Activated naive CD4-positive, alpha-beta T cell treated with anti-CD3 and anti-CD28 coated beads, Interleukin-2, amount 50 U/mL, for 72 hours (primary cell): Measurements from ENCODE around the gene ISOC1. TPM values are rescaled to one million over a fixed set of nuclear protein-coding genes. Genes with fewer than 3 reads are reported as not detected.

Experiments
- ATAC-seq, 2 donors: fragments of 150-1000 bp; cut with Tn5 transposase; 2 replicates each; pipeline ENCODE4 v1.10.0; 2021; ENCODE audit warnings: mild to moderate bottlenecking in 2 of 2, moderate library complexity in 2 of 2
- DNase-seq, 2 donors: peaks; one replicate each; pipeline ENCODE4 v3.0.0; 2021 to 2022; ENCODE audit warnings: low spot score in 2 of 2
- H3K27ac Mint-ChIP-seq, 2 donors: one replicate each; pipeline ENCODE4 v1.8.0; 2022; ENCODE audit warnings: mild to moderate bottlenecking in 2 of 2, mixed read lengths in 2 of 2
- H3K36me3 Mint-ChIP-seq, 2 donors: one replicate each; pipeline ENCODE4 v1.8.0; 2022; ENCODE audit warnings: mixed read lengths in 2 of 2
- H3K9me3 Mint-ChIP-seq, 2 donors: one replicate each; pipeline ENCODE4 v1.8.0; 2022; ENCODE audit warnings: mixed read lengths in 2 of 2
- total RNA-seq, 2 donors: library from RNA; stranded (reverse); gene quantifications; one replicate each; pipeline ENCODE4 v1.2.3, GENCODE V29; 2022

The ISOC1 gene
- total RNA-seq, 2 donors from 2014 or later = 18.5 to 24.0 TPM

DNA sequence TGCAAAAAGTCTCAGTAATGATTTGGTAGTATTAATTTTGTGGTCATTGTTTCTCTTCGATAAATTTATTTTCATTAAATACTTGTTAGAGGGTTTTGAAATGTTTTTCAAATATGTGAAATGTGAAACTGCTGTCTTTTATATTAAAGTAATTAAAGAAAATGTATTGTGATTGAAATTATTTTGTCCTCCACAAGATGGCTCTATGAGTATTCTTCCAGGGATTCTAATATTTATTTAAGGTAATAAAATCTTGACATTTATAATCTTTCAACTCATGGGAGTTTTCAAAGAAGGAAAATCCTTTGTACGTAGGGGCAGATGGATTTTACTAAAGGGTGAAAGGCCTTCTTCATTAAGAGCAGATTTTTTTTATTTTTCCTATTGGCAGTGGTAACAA, 19.3 kb downstream of the ISOC1 start:
- Mint-ChIP-seq H3K27ac (no peak overlapping the region), H3K36me3 (peaks cover 6 to 20% of the 10 kb centered on the region in 2 donors), H3K9me3 (no peaks in the 10 kb centered on the region)
- ATAC-seq = no peak
- DNase-seq = no peak

DNA sequence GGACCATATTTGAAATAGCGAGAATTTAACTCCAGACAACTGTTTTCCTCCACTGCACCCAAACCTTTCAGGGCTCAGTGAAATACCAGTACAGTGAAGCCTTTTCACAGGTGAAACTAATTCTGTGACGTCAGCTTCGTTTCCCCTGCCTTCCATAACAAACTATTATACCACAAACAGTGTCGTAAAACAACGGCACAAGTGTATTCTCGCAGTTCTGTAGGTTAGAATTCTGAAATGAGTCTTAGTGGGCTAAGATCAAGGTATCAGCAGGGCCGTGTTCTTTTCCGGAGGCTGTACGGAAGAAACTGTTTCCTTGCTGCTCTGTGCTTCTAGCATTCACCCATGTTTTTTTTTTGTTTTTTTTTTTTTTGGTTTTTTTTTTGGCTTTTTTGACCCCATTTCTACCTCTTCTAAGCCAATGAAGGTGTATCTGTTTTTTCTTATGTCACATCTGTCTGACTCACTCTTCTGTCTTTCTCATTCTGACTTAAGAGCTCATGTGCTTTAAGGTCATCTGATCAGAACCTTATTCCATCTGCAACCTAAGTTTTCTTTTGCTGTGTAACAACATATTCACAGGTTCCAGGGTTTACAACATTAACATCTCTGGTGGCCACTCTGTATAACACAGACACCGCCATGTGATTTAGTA, 20.1 kb downstream of the ISOC1 start:
- Mint-ChIP-seq H3K27ac (no peak overlapping the region), H3K36me3 (peaks cover 0 to 12% of the 10 kb centered on the region in 2 donors), H3K9me3 (no peaks in the 10 kb centered on the region)
- ATAC-seq (peak; percentile 31 to 88), DNase-seq (no peak)

DNA sequence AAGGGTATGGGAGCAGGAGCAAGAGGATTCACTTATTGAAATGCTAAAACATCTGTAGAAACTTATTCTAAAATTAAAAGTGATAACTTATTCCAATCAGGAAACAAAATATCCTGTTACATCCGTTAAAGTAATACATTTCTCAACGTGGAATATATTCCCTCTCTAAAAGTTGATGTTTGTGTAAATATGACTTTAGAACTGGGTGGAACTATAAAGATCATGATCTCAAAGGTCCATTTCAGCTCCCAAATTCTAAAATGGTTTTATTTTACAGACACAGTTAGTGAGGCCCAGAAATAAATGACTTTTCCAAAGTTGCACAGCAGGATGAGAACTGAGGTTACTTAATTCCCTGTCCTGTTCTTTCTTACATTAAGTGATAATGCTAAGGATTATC, 21.1 kb downstream of the ISOC1 start:
- ATAC-seq (no peak), DNase-seq (no peak)
- no peak overlapping the region for H3K27ac Mint-ChIP-seq
- peaks cover 0 to 4% of the 10 kb centered on the region in 2 donors for H3K9me3 Mint-ChIP-seq
- peaks cover 0 to 8% of the 10 kb centered on the region in 2 donors for H3K36me3 Mint-ChIP-seq

DNA sequence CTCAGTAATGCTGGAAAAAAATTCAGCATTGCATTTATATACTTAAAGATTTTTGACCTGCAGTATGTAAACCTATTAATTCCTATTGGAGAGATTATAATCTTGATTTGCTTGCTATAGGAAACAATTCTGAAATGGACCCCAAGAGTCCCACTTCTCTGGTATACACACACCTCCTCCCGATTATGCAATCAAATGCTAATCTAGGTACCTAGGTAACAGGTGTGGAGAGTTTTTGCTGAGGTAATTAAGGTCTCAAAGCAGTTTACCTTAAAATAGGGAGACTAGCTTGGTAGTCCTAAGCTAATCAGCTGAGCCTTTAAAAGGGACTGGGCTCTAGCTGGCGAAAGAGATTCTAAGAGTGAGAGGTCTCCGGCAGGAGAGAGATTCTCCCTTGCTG, 22.2 kb downstream of the ISOC1 start:
- ATAC-seq = no peak
- DNase-seq = no peak
- peaks cover 0 to 1% of the 10 kb centered on the region in 2 donors for H3K36me3 Mint-ChIP-seq
- no peak overlapping the region for H3K27ac Mint-ChIP-seq
- peaks cover 0 to 4% of the 10 kb centered on the region in 2 donors for H3K9me3 Mint-ChIP-seq

DNA sequence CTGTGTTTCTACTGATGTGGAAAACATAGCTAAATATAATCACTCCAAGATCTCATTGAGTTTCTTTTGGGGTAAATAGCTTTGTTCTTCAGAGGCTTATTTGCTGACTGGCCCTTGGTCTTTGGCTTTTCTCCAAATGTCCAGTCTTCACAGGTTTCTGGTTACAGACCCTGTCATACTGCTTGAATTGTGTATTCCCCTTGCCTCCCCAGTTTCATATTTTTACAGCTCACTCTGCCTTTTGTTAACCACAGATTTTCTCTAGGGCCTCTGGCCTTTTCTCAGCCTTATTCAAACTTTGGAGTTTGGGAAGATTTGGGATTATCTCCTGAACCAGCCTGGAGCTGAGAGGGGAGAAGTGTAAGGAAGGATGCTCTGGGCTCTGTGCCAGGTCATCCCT, 23.9 kb downstream of the ISOC1 start:
- DNase-seq (no peak), ATAC-seq (no peak)
- peaks cover 0 to 4% of the 10 kb centered on the region in 2 donors for H3K9me3 Mint-ChIP-seq
- no peaks in the 10 kb centered on the region for H3K36me3 Mint-ChIP-seq
- no peak overlapping the region for H3K27ac Mint-ChIP-seq

DNA sequence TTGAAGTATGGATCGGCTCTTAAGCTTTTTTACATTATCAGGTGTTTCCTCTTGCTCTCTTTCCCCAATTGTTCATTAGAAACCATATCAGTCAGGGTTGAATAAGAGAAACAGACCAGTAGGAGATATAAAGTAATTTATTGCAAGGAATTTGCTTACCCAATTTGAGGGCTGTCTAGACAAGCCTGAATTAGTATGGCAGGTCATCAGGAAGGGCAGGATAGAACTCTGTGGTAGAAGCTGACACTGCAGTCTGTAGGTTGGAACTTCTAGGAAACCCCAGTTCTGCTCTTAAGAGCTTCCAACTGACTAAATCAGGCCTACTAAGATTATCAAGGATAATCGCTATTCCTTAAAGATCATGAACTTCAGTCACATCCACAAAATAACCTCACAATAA, 24.3 kb downstream of the ISOC1 start:
- Mint-ChIP-seq H3K36me3 (no peaks in the 10 kb centered on the region), H3K27ac (no peak overlapping the region), H3K9me3 (peaks cover 0 to 4% of the 10 kb centered on the region in 2 donors)
- ATAC-seq (no peak), DNase-seq (no peak)

DNA sequence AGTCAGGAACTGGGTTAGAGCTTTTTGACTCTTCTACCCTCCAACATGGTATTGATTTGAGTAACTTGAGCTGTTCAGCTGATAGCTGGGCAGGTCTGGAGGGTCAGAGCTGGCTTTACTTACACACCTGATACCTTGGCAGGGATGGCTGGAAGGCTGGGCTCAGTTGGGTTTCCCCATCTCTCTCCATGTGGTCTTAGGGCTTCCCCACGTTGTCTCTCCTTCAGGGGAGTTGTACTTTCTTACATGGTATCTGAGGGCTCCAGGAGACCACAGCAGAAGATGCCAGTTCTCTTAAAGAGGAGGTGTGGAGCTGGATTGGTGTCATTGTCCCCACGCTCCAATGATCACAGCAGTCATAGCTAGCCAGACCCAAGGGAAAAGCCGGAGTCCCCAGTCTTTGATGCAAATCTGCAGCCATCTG, 25.6 kb downstream of the ISOC1 start:
- DNase-seq = no peak
- peak; percentile 40 to 73 for ATAC-seq
- Mint-ChIP-seq H3K9me3 (peaks cover 0 to 4% of the 10 kb centered on the region in 2 donors), H3K27ac (no peak overlapping the region), H3K36me3 (no peaks in the 10 kb centered on the region)

DNA sequence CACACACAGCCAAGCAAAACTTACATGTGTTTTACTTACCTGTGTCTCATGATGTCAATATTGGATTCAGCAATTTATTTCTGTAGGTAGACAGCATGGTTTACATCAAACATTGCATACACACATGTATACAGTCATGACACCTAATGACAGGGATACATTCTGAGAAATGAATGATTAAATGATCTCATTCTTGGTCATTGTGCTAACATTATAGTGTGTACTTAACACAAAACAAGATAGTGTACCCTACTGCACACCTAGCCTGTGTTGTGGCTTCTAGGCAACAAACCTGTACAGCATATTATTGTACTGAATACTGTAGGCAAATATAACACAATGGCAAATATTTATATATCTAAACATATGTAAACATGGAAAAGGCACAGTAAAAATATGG, 28.0 kb downstream of the ISOC1 start:
- no peaks in the 10 kb centered on the region for H3K36me3 Mint-ChIP-seq
- DNase-seq (no peak), ATAC-seq (no peak)
- peaks cover 0 to 4% of the 10 kb centered on the region in 2 donors for H3K9me3 Mint-ChIP-seq
- H3K27ac Mint-ChIP-seq = no peak overlapping the region

DNA sequence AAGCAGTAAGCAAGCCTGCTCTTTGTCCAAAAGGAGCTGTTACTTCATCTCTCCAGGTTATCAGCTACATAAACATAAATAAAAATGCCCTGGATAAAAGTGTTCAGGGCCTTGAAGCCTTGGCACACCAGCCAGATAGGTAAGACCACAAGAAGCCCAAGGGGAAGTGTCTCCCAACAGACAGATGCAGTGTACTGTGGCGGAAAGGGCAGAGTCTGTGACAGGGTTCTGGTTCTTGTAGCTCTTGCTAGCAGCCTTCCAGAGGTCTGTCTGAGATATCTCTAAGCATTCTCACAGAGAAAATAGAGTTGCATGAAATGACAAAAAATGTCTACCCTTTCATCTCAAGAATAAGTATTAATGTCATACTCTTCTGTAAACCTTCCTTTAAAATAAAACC, 30.1 kb downstream of the ISOC1 start:
- H3K27ac Mint-ChIP-seq = no peak overlapping the region
- DNase-seq (no peak), ATAC-seq (no peak)
- H3K9me3 Mint-ChIP-seq = peaks cover 0 to 4% of the 10 kb centered on the region in 2 donors
- H3K36me3 Mint-ChIP-seq = no peaks in the 10 kb centered on the region

DNA sequence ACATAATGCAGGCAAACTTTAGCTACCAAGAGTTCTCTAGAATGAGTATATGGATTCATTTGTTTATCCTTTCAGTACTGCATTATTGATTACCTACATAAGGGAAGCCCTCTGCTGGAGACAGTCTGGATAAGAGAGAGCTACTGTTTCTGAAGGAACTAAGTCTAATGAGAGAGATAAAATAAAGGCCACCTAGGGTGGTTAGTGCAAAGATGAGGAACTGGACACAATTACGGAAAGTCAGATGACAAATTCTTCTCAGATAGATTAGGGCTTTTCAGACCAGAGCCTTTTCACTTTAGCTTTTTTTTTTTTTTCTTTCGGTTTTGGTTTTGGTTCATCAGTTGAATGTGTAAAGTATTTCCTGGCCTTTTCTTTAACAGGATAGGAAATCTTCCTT, 31.3 kb downstream of the ISOC1 start:
- H3K9me3 Mint-ChIP-seq = no peaks in the 10 kb centered on the region
- peak overlapping the region; percentile 81 to 87 for H3K27ac Mint-ChIP-seq
- DNase-seq = no peak
- no peaks in the 10 kb centered on the region for H3K36me3 Mint-ChIP-seq
- ATAC-seq = peak; percentile 61 to 76

DNA sequence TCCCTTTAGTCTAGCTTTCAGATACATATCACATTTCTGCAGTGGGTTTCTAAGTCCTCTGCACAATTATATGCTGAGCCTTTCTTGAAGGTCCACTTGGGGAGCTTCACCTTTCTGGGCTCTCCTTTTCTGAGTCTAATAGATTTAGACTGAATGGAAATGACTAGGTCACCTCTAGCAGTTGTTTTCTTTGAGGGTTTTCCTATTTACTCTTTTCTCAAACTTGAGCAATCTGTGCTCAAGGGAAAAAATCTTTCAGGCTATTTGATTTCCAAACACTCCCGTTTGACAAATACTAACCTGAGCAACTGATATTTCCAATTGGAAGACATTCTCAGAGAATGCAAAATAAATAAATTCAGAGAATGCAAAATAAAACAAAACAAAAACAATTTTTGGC, 39.0 kb downstream of the ISOC1 start:
- ATAC-seq (no peak), DNase-seq (no peak)
- no peaks in the 10 kb centered on the region for H3K9me3 Mint-ChIP-seq
- no peak overlapping the region for H3K27ac Mint-ChIP-seq
- H3K36me3 Mint-ChIP-seq = no peaks in the 10 kb centered on the region

DNA sequence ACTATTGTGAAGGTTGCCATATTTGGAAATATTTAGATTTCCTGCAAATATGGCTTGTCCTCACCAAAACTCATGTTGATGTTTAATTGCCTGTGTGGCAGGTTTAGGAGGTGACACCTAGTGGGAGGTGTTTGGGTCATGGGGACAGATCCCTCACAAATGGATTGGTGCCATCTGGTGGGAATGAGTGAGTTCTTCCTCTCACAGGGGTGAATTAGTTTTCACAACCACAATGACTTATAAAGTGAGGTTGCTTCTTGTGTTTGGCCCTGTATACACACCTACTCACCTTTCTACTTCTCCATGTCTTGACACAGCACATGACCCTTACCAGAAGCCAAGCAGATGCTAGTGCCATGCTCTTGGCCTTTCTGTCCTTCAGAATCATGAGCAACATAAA, 41.1 kb downstream of the ISOC1 start:
- no peak for DNase-seq
- peak; percentile 57 to 75 for ATAC-seq
- no peaks in the 10 kb centered on the region for H3K36me3 Mint-ChIP-seq
- no peak overlapping the region for H3K27ac Mint-ChIP-seq
- H3K9me3 Mint-ChIP-seq = no peaks in the 10 kb centered on the region

DNA sequence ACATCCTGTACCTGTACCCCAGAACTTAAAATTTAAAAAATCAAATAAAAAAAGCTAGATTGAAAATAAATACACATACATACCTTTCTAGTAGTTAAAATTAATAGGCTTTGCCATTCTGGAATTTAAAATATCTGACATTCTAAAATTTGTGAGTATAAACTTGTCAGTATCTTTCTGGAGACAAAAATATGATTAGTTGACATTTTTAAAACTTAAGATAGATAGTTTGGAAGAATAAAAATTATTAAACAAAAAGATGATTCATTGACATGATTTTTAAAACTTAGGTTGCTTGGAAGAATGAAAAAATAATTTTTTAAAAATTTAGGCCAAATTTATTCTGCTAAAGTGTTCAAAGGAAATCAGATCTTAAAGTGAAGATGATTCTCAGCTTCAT, 43.1 kb downstream of the ISOC1 start:
- Mint-ChIP-seq H3K27ac (no peak overlapping the region), H3K36me3 (no peaks in the 10 kb centered on the region), H3K9me3 (no peaks in the 10 kb centered on the region)
- ATAC-seq = no peak
- DNase-seq = no peak

DNA sequence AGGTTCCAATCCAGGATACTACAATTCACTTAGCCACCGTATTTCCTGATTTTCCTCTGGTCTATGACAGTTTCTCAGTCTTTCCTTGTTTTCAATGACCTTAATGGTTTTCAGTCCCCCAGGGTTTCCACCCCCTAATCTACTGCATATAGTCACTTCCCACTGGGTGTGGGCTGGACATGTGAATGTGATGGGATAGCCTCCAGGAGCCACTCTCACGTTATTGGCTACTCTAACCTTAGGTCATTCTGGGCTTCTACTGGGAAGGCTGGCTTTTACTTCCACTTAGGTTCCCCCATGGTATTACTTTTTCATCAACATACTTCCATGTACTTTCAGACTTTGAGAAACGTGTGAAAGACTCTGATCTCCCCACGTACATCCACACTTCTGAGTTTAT, 46.5 kb downstream of the ISOC1 start:
- no peak for ATAC-seq
- no peak overlapping the region for H3K27ac Mint-ChIP-seq

DNA sequence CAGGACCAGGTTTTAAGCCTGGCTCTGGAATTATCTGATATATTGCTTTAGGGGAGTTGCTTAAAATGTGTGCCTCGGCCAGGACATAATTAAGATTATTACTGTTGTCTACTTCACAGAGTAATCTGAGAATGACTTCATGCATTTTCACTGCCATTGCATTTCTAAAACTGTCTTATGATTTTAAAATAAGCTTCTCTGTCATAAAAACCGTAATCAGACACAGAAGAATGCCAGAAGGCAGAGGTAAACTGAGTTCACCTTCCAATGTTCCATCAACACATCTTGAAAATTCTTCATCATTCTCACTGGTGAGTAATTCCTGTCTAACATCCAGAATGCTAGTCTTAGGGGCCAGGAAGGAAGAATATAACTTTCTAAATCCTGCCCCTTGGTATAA, 47.1 kb downstream of the ISOC1 start:
- ATAC-seq (no peak), DNase-seq (no peak)
- no peak overlapping the region for H3K27ac Mint-ChIP-seq
- no peaks in the 10 kb centered on the region for H3K9me3 Mint-ChIP-seq
- H3K36me3 Mint-ChIP-seq = no peaks in the 10 kb centered on the region

More for the DNA sequence above, 46.5 kb downstream of the ISOC1 start:
- no peaks in the 10 kb centered on the region for H3K36me3 Mint-ChIP-seq
- no peaks in the 10 kb centered on the region for H3K9me3 Mint-ChIP-seq
- no peak for DNase-seq

DNA sequence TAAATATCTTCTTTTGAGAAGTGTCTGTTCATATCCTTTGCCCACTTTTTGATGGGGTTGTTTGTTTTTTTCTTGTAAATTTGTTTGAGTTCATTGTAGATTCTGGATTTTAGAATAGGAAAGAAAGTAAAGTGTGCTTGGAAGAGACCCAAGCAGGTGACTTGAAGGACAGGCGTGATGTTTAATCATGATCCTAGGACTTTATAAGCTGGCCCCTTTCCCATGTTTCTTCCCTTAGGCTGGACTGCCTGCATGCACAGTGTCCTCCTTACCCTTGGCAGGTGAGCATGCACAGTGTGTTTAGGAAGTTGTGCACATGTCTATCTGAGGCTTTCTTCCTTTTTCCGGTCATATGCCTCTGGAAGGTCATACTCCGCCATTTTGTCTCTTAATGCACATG, 61.3 kb downstream of the ISOC1 start:
- ATAC-seq (no peak), DNase-seq (no peak)
- Mint-ChIP-seq H3K27ac (no peak overlapping the region), H3K36me3 (peaks cover 2 to 12% of the 10 kb centered on the region in 2 donors), H3K9me3 (peaks cover 1 to 3% of the 10 kb centered on the region in 2 donors)

DNA sequence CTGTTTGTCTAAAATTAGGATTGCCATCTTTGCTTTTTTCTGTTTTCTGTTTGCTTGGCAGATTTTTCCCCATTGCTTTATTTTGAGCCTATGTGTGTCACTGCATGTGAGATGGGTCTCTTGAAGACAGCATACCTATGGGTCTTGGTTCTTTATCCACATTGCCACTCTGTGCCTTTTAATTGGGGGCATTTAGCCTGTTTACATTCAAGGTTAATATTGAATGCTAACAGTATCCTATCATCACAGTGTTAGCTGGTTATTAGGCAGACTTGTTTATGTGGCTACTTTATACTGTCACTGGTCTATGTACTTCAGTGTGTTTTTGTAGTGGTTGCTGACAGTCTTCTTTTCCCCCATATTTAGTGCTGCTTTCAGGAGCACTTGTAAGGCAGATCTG, 67.3 kb downstream of the ISOC1 start:
- ATAC-seq (no peak), DNase-seq (no peak)
- Mint-ChIP-seq H3K27ac (no peak overlapping the region), H3K9me3 (peaks cover 16% of the 10 kb centered on the region in 2 donors), H3K36me3 (peaks cover 5 to 29% of the 10 kb centered on the region in 2 donors)
